HT-29 (cell line): ENCODE results near the gene PADI1. TPM values are rescaled to one million over a fixed set of nuclear protein-coding genes. Genes with fewer than 3 reads are reported as not detected.

Source experiments
- small RNA-seq: library from RNA; depleted of rRNA; stranded (forward); fragments of <200 nt; gene quantifications from one replicate; pipeline ENCODE3, GENCODE V24; 2014
- total RNA-seq: library from RNA; depleted of rRNA; stranded (reverse); fragments of >200 nt; shearing (Covaris generic); gene quantifications from 2 replicates; pipeline ENCODE4 v1.2.3, GENCODE V29; 2014; rRNA removed

Gene PADI1
- total RNA-seq, 1 experiment from 2014 or later = 16.3 TPM

Small RNA genes within 50 kb of the gene (small RNA-seq; reads per million reads assigned to genes)
- gene MIR3972 = not detected

Other genes starting within 250 kb of the PADI1 start
- gene MFAP2, start 224.5 kb upstream of the PADI1 start, total RNA-seq = 0.08 and 0.33 TPM in 2 replicates
- gene ATP13A2, start 193.2 kb upstream of the PADI1 start, total RNA-seq = 82.3 and 114 TPM in 2 replicates
- 145 and 157 TPM in 2 replicates for gene SDHB, start 151.1 kb upstream of the PADI1 start, total RNA-seq
- 3.4 and 3.8 TPM in 2 replicates for gene PADI2, start 85.7 kb upstream of the PADI1 start, total RNA-seq
- gene PADI3, start 44.0 kb downstream of the PADI1 start, total RNA-seq = 0.03 and 0.15 TPM in 2 replicates
- gene PADI4, start 103.1 kb downstream of the PADI1 start, total RNA-seq = not detected in 2 replicates
- gene PADI6, start 167.1 kb downstream of the PADI1 start, total RNA-seq = not detected in 2 replicates
- 107 and 120 TPM in 2 replicates for gene RCC2, start 234.5 kb downstream of the PADI1 start, total RNA-seq